ENCODE results near the gene RNF166. TPM values are rescaled to one million over a fixed set of nuclear protein-coding genes. Genes with fewer than 3 reads are reported as not detected.

Gene RNF166
- polyA plus RNA-seq, 3 donors, result 99.3 to 255 (median 120) TPM

DNA sequence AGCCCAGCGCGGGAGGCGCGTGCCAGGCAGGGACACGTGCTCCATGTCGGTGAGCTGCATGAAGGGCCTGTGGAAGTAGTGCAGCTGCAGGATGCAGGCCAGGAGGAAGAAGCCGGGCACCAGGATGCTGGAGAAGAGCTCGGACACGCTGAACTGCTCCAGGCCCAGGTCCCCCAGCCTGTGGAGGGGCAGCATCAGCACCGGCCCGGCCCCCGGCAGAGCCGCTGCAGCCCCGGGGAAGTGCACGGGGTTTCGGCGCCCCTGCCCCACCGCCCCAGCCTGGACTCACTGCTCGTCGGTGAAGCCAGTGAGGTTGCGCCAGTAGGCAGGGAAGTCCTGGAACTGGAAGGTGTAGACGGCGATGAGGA is 28.1 kb upstream of the RNF166 start:
- H3K4me3 ChIP-seq (replicated peaks in 1 of 3; ENCODE audit: low read depth in 2 of 3, low read length in 3 of 3), result no peak overlapping the region
- H3K4me3 Mint-ChIP-seq, result no peak overlapping the region
- no peak for TF ChIP-seq CTCF (IDR thresholded peaks at IDR 0.05)
- H3K27me3 Mint-ChIP-seq (ENCODE audit: low read depth in 3 of 3), result peaks cover 0 to 1% (median 0%) of the 10 kb centered on the region in 3 donors
- intact Hi-C loops (cut with micrococcal nuclease), result no loop called here
- no peak overlapping the region for H3K27ac ChIP-seq (ENCODE audit: low read depth in 1 of 2, low read length in 2 of 2)
- H3K9ac ChIP-seq (ENCODE audit: insufficient read depth, low read length, poor library complexity, severe bottlenecking), result no peak overlapping the region
- H2AFZ ChIP-seq (ENCODE audit: insufficient read depth, low read depth, low read length, poor library complexity, severe bottlenecking), result no peak overlapping the region
- peaks cover 51 to 77% of the 10 kb centered on the region in 2 donors for H3K36me3 Mint-ChIP-seq
- DNase-seq, result no peak
- H3K4me1 ChIP-seq (ENCODE audit: control insufficient read depth in 1 of 2, insufficient read depth in 2 of 2, low read length in 2 of 2), result no peaks in the 10 kb centered on the region
- H3K4me2 ChIP-seq (replicated peaks; ENCODE audit: extremely low read depth, low read length, poor library complexity, severe bottlenecking), result no peak overlapping the region
- no peaks in the 10 kb centered on the region for H3K27me3 ChIP-seq (ENCODE audit: control insufficient read depth in 2 of 2, insufficient read depth in 2 of 2, low read length in 2 of 2)
- H3K9me3 ChIP-seq (replicated peaks in 1 of 2; ENCODE audit: control insufficient read depth in 1 of 2, insufficient read depth in 1 of 2, low read length in 2 of 2), result no peaks in the 10 kb centered on the region
- 93% methylated on average over 23 of the region's 23 CpGs for WGBS (ENCODE audit: insufficient coverage)
- H3K36me3 ChIP-seq (replicated peaks in 1 of 2; ENCODE audit: control insufficient read depth in 1 of 2, insufficient read depth in 2 of 2, low read length in 2 of 2), result peaks cover 74 to 92% of the 10 kb centered on the region in 2 donors
- peaks cover 93% of the 10 kb centered on the region for H4K20me1 ChIP-seq (ENCODE audit: insufficient read depth, low read length)
- H3K4me1 Mint-ChIP-seq, result no peaks in the 10 kb centered on the region
- no peaks in the 10 kb centered on the region for H3K9me3 Mint-ChIP-seq
- H3K79me2 ChIP-seq (ENCODE audit: insufficient read depth, low read length), result peaks cover 30% of the 10 kb centered on the region
- no peak overlapping the region for H3K27ac Mint-ChIP-seq

DNA sequence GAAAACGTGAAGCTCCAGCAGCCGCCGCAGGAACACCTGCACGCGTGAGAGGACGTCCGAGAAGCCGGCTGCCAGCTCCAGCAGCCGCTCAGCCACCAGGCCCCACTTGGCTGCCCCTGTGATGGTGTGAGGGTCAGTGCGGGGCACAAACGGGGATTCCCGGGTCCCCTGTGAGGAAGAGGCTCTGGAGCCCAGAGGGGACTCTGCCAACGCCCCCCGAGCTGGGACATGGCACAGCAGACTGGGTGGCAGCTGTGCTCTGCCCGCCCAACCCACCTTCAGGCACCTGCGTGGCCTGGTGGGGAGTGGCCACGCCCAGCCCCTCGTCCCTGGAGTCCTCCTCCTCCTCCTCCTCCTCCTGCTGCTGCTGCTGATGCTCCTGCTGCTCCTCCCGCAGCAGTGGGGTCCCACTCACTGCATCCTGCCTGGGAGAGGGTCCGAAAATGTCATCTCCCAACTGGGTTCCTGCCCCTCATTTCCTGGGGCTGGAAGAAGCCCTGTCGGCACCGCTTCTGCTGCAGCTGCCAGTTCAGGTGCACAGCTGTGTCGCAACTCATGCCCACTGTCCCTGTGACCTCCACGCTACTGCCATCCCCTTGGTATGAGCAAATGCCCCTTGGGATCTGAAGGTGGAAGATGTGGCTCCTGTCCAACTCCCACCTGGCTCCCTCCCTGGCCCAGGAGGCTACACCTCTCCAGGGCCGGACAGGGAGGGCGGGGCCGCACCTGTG is 27.6 kb upstream of the RNF166 start:
- H3K9ac ChIP-seq (ENCODE audit: insufficient read depth, low read length, poor library complexity, severe bottlenecking), result no peak overlapping the region
- Mint-ChIP-seq H3K27me3 (ENCODE audit: low read depth in 3 of 3) (peaks cover 0 to 1% (median 0%) of the 10 kb centered on the region in 3 donors), H3K27ac (no peak overlapping the region), H3K9me3 (no peaks in the 10 kb centered on the region), H3K36me3 (peaks cover 51 to 72% of the 10 kb centered on the region in 2 donors), H3K4me3 (no peak overlapping the region), H3K4me1 (no peaks in the 10 kb centered on the region)
- H3K27ac ChIP-seq (ENCODE audit: low read depth in 1 of 2, low read length in 2 of 2), result no peak overlapping the region
- H3K27me3 ChIP-seq (ENCODE audit: control insufficient read depth in 2 of 2, insufficient read depth in 2 of 2, low read length in 2 of 2), result no peaks in the 10 kb centered on the region
- no peaks in the 10 kb centered on the region for H3K4me1 ChIP-seq (ENCODE audit: control insufficient read depth in 1 of 2, insufficient read depth in 2 of 2, low read length in 2 of 2)
- no peak for DNase-seq
- no peaks in the 10 kb centered on the region for H3K9me3 ChIP-seq (replicated peaks in 1 of 2; ENCODE audit: control insufficient read depth in 1 of 2, insufficient read depth in 1 of 2, low read length in 2 of 2)
- no peak for TF ChIP-seq CTCF (IDR thresholded peaks at IDR 0.05)
- H3K4me3 ChIP-seq (replicated peaks in 1 of 3; ENCODE audit: low read depth in 2 of 3, low read length in 3 of 3), result no peak overlapping the region
- peaks cover 30% of the 10 kb centered on the region for H3K79me2 ChIP-seq (ENCODE audit: insufficient read depth, low read length)
- intact Hi-C loops (cut with micrococcal nuclease), result no loop called here
- no peak overlapping the region for H2AFZ ChIP-seq (ENCODE audit: insufficient read depth, low read depth, low read length, poor library complexity, severe bottlenecking)
- H3K4me2 ChIP-seq (replicated peaks; ENCODE audit: extremely low read depth, low read length, poor library complexity, severe bottlenecking), result no peak overlapping the region
- 92% methylated on average over 22 of the region's 27 CpGs for WGBS (ENCODE audit: insufficient coverage)
- H4K20me1 ChIP-seq (ENCODE audit: insufficient read depth, low read length), result peaks cover 88% of the 10 kb centered on the region
- H3K36me3 ChIP-seq (replicated peaks in 1 of 2; ENCODE audit: control insufficient read depth in 1 of 2, insufficient read depth in 2 of 2, low read length in 2 of 2), result peaks cover 72 to 88% of the 10 kb centered on the region in 2 donors

All from CD14-positive monocyte (primary cell).